Esophagus (tissue), 2 donors: ENCODE results near the gene CNTFR. TPM values are rescaled to one million over a fixed set of nuclear protein-coding genes. Genes with fewer than 3 reads are reported as not detected.

Experiments used
- H3K27ac ChIP-seq, 2 donors: one replicate each; pipeline ENCODE4 v1.5.1; 2013; ENCODE audit warnings: low read depth in 2 of 2, mild to moderate bottlenecking in 2 of 2, inconsistent platforms in 1 of 2, low read length in 1 of 2, moderate library complexity in 1 of 2
- H3K27me3 ChIP-seq, 2 donors: one replicate each; pipeline ENCODE4 v1.6.1; 2013; ENCODE audit warnings: low read length in 2 of 2, control low read depth in 1 of 2, mild to moderate bottlenecking in 1 of 2; ENCODE audit not compliant: insufficient read depth in 2 of 2, control insufficient read depth in 1 of 2
- H3K36me3 ChIP-seq, 2 donors: one replicate each; pipeline ENCODE4 v1.6.1; 2013; ENCODE audit warnings: low read length in 1 of 2; ENCODE audit not compliant: control insufficient read depth in 2 of 2, insufficient read depth in 2 of 2
- H3K4me1 ChIP-seq, 2 donors: one replicate each; pipeline ENCODE4 v1.6.1; 2013; ENCODE audit warnings: low read length in 1 of 2; ENCODE audit not compliant: control insufficient read depth in 2 of 2, insufficient read depth in 2 of 2
- H3K4me3 ChIP-seq, 2 donors: one replicate each; pipeline ENCODE4 v1.5.1; 2013; ENCODE audit warnings: low read length in 2 of 2, mild to moderate bottlenecking in 2 of 2, low read depth in 1 of 2, moderate library complexity in 1 of 2
- H3K9me3 ChIP-seq, 2 donors: one replicate each; pipeline ENCODE4 v1.6.1; 2013; ENCODE audit warnings: mild to moderate bottlenecking in 2 of 2, low read depth in 1 of 2, low read length in 1 of 2, moderate library complexity in 1 of 2; ENCODE audit not compliant: control insufficient read depth in 2 of 2, insufficient read depth in 1 of 2
- WGBS, 2 donors: extraction: QIAGEN DNeasy Blood & Tissue Kit; methylation state at CpG; one replicate each; pipeline ENCODE4 v1.1.7; 2013; 5-methylcytosine and 5-hydroxymethylcytosine counted together
- polyA plus RNA-seq, 2 donors: library from polyadenylated mRNA; stranded (reverse); fragments of 200-250 nt; gene quantifications; one replicate each; pipeline ENCODE4 v1.2.3, GENCODE V29; 2013
- donor health status: healthy with polysubstance abuse.
- donor health status: Bipolar disorder and iron deficiency.

Gene CNTFR
- polyA plus RNA-seq, 2 donors: 0.22 to 0.54 TPM

- Histone ChIP-seq H3K4me1 (peaks cover 0 to 8% of the 10 kb centered on the region in 2 donors), H3K9me3 (no peaks in the 10 kb centered on the region), H3K36me3 (no peaks in the 10 kb centered on the region), H3K4me3 (no peak overlapping the region), H3K27me3 (peaks cover 0 to 7% of the 10 kb centered on the region in 2 donors), H3K27ac (no peak overlapping the region)
- 69 to 74% methylated on average over 8 of the region's 8 CpGs for WGBS, 2 donors
Measured at GRCh38 chr9:34580358-34580757, 9.2 kb downstream of the CNTFR start.

DNA sequence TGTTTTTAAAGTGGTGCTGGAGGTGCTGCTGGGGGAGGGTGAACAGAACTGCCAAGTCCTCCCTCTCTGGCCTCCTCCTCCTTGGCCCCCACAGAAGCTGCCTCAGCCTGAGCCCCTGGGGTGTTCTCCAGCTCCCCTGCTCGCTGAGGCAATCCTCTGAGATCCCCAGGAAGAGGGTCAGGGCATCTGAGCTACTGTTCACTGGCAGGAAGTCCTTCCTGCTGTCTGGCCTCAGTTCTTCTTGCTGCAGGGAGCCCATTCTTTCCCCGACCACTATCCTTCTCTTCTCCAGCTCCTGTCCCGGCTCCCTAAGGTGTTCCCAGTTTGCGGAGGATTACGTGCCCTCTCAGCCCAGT lies 9.7 kb downstream of the CNTFR start:
- WGBS, 2 donors: 79 to 87% methylated on average over 5 of the region's 5 CpGs
- H3K4me3 ChIP-seq: no peak overlapping the region
- H3K27me3 ChIP-seq: peaks cover 0 to 7% of the 10 kb centered on the region in 2 donors
- H3K4me1 ChIP-seq: peaks cover 0 to 8% of the 10 kb centered on the region in 2 donors
- H3K27ac ChIP-seq: no peak overlapping the region
- no peaks in the 10 kb centered on the region for H3K36me3 ChIP-seq
- H3K9me3 ChIP-seq: no peaks in the 10 kb centered on the region

GRCh38 chr9:34579104-34579807 lies 10.3 kb downstream of the CNTFR start:
- no peaks in the 10 kb centered on the region for H3K36me3 ChIP-seq
- no peak overlapping the region for H3K27ac ChIP-seq
- peaks cover 0 to 7% of the 10 kb centered on the region in 2 donors for H3K27me3 ChIP-seq
- 15 to 18% methylated on average over 16 to 17 of the region's 17 CpGs for WGBS, 2 donors
- peaks cover 0 to 8% of the 10 kb centered on the region in 2 donors for H3K4me1 ChIP-seq
- H3K9me3 ChIP-seq: no peaks in the 10 kb centered on the region
- no peak overlapping the region for H3K4me3 ChIP-seq

DNA sequence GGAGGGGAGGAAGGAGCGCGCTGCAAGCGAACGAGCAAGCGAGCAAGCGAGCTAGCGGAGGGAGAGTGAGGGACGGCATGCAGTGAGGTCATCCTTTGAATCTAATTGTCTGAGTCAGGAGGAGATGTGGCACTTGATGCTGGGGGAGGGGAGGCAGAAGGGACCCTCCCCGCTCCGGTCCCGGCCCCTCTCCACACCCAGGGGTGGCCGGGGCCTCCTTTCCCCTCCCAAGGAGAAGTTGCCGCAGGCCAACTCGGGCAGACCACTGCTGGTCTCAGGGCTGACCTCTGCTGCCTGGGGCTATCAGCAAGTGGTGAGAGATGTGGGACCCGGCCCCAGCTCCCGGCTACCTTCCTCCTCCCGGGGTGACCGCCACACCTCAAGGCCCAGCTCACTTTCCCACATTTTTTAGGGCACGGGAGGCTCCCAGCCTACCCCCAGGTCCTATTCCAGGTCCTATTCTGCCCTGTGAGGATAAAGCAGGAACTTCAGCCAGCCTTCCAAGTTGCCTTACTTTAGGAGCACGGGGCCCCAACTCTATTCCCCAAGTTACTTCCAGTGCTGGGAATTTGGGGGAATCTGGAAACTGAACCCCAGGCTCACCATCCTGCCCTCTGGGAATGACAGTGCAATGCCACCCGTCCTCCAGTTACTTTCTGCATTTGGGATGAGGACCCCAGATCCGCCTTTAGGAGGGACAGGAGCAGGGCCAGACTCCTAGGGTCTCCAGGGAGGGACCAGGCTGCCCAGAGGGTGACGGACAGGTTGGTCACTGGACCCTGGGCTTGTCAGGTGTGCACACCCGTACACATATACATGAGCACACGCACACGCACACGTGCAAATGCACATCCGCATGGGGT lies 11.1 kb downstream of the CNTFR start:
- H3K27ac ChIP-seq: no peak overlapping the region
- WGBS, 2 donors: 17 to 19% methylated on average over 26 to 28 of the region's 28 CpGs

DNA sequence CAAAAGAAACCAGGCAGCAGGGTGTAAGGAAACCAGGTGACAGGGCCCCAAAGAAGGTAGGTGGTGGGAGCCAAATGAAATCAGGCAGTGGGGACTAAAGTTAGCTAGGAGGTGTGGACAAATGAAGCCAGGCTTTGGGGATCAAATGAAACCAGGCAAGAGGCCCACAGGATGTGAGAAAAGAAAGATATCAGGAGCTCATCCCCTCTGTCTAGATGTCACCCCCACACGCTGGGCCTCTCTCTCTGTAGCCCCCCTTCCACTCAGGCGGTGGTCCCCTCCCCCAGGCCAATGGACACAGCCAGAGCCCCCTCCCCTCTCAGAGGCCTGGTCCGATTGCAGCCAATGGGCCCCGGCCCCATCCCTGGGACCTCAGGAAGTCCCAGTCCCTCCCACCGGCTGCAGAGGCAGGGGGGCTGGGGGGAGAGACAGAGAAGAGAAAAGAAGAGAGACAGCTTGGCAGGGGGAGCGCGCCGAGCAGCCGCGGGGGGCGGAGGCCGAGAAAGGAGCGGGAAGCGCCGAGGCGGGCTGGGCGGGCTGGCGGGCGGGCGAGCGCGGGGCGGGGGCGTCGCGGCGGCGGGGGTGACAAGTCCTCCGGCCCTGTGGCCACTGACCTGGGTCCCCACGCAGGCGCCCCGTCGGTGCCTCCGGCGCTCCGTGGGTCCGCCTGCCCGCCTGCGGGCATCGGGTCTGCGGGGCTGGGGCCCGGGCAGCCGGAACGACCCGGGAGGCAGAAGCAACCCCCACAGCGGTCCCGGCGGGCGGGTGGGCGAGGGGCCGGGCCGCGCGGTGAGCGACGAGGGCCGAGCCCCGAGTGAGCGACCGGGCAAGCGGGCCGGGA lies 11.9 kb downstream of the CNTFR start:
- Histone ChIP-seq H3K36me3 (no peaks in the 10 kb centered on the region), H3K9me3 (no peaks in the 10 kb centered on the region), H3K4me3 (no peak overlapping the region), H3K27me3 (peaks cover 0 to 7% of the 10 kb centered on the region in 2 donors), H3K27ac (no peak overlapping the region), H3K4me1 (peaks cover 0 to 8% of the 10 kb centered on the region in 2 donors)
- WGBS, 2 donors: 3 to 4% methylated on average over 39 to 62 of the region's 62 CpGs

More for the DNA sequence above, 11.1 kb downstream of the CNTFR start:
- Histone ChIP-seq H3K4me1 (peaks cover 0 to 8% of the 10 kb centered on the region in 2 donors), H3K36me3 (no peaks in the 10 kb centered on the region), H3K27me3 (peaks cover 0 to 7% of the 10 kb centered on the region in 2 donors), H3K9me3 (no peaks in the 10 kb centered on the region), H3K4me3 (no peak overlapping the region)

GRCh38 chr9:34576597-34577399 lies 12.7 kb downstream of the CNTFR start:
- Histone ChIP-seq H3K4me1 (peaks cover 0 to 8% of the 10 kb centered on the region in 2 donors), H3K27me3 (peaks cover 0 to 7% of the 10 kb centered on the region in 2 donors), H3K36me3 (no peaks in the 10 kb centered on the region), H3K9me3 (no peaks in the 10 kb centered on the region), H3K4me3 (no peak overlapping the region), H3K27ac (no peak overlapping the region)
- WGBS, 2 donors: 65 to 80% methylated on average over 14 of the region's 14 CpGs

GRCh38 chr9:34575862-34576596 lies 13.5 kb downstream of the CNTFR start:
- H3K4me1 ChIP-seq: peaks cover 0 to 8% of the 10 kb centered on the region in 2 donors
- no peaks in the 10 kb centered on the region for H3K36me3 ChIP-seq
- H3K9me3 ChIP-seq: no peaks in the 10 kb centered on the region
- no peak overlapping the region for H3K4me3 ChIP-seq
- H3K27me3 ChIP-seq: peaks cover 0 to 7% of the 10 kb centered on the region in 2 donors
- no peak overlapping the region for H3K27ac ChIP-seq
- 61 to 74% methylated on average over 21 of the region's 21 CpGs for WGBS, 2 donors

GRCh38 chr9:34575241-34575640 lies 14.3 kb downstream of the CNTFR start:
- WGBS, 2 donors: 56 to 61% methylated on average over 7 to 8 of the region's 8 CpGs
- Histone ChIP-seq H3K4me1 (peaks cover 0 to 8% of the 10 kb centered on the region in 2 donors), H3K27ac (no peak overlapping the region), H3K36me3 (no peaks in the 10 kb centered on the region), H3K4me3 (no peak overlapping the region), H3K27me3 (peaks cover 0 to 7% of the 10 kb centered on the region in 2 donors), H3K9me3 (no peaks in the 10 kb centered on the region)
